ENCODE measurements around the gene FUT6.

DNA sequence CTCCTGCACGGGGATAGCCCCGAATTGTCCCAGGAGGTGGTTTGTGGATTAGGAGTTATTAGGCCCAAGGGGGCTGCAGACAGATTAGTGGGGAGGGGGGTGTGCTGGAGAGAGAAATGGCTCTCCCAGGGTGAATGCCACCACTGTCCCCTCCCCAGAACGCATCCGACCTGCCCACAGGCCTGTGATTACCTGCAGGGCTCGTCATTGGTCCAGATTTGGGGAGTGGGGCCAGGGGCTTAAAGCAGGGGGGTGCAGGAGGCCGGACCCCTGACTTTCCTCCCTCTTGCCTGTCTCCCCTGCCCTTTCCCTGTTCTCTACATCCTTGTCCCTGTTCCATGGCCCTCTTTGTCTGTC lies 33.4 kb downstream of the FUT6 start:
- TF ChIP-seq POLR2AphosphoS5 (IDR thresholded peaks at IDR 0.05; ENCODE audit: low read depth, low read length): no peak
- TF ChIP-seq, protein P1, sequence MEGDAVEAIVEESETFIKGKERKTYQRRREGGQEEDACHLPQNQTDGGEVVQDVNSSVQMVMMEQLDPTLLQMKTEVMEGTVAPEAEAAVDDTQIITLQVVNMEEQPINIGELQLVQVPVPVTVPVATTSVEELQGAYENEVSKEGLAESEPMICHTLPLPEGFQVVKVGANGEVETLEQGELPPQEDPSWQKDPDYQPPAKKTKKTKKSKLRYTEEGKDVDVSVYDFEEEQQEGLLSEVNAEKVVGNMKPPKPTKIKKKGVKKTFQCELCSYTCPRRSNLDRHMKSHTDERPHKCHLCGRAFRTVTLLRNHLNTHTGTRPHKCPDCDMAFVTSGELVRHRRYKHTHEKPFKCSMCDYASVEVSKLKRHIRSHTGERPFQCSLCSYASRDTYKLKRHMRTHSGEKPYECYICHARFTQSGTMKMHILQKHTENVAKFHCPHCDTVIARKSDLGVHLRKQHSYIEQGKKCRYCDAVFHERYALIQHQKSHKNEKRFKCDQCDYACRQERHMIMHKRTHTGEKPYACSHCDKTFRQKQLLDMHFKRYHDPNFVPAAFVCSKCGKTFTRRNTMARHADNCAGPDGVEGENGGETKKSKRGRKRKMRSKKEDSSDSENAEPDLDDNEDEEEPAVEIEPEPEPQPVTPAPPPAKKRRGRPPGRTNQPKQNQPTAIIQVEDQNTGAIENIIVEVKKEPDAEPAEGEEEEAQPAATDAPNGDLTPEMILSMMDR (IDR thresholded peaks at IDR 0.05): no peak; the same call in 1 of the 2 replicates
